ENCODE results near the gene RAPGEF3. TPM values are rescaled to one million over a fixed set of nuclear protein-coding genes. Genes with fewer than 3 reads are reported as not detected.

The RAPGEF3 gene
- total and polyA plus RNA-seq, 9 of the 15 experiments (the other 6 are each of a cell fraction or from before 2014, with no cell fraction given), result 0.03 to 0.78 (median 0.37) TPM; not detected in 1

GRCh38 chr12:47775100-47775911, 16.6 kb upstream of the RAPGEF3 start (continued):
- TF ChIP-seq FOXA3 (CRISPR knock-in tag; conservative IDR thresholded peaks at IDR 0.05 in 1 of 2, IDR thresholded peaks at IDR 0.05 in 1 of 2) (no peak), ZNF695 (CRISPR knock-in tag; IDR thresholded peaks at IDR 0.05) (no peak), BRD4 (IDR thresholded peaks at IDR 0.05) (0 out of 2 replicates have a peak, but pooled peaks have one; percentile 36), ZNF274 (IDR thresholded peaks at IDR 0.05; ENCODE audit: borderline replicate concordance, low read depth, low read length) (no peak), KLF10 (CRISPR knock-in tag; IDR thresholded peaks at IDR 0.05) (no peak), JUND (IDR thresholded peaks at IDR 0.05; ENCODE audit: borderline replicate concordance, low read depth, low read length) (peak; percentile 82), JUND (tag; IDR thresholded peaks at IDR 0.05; ENCODE audit: borderline replicate concordance, low read depth, low read length) (peak; percentile 83; the same call in 2 of the 3 replicates), GATAD2B (IDR thresholded peaks at IDR 0.05; ENCODE audit: borderline replicate concordance) (no peak), ETS2 (tag; IDR thresholded peaks at IDR 0.05; ENCODE audit: borderline replicate concordance, poor library complexity, severe bottlenecking) (no peak), KDM1A (IDR thresholded peaks at IDR 0.05) (no peak; a peak in 1 of 4 replicates), CEBPB (tag; IDR thresholded peaks at IDR 0.05) (no peak), SMARCB1 (IDR thresholded peaks at IDR 0.05; ENCODE audit: insufficient read length, low read depth) (no peak), ATF7 (IDR thresholded peaks at IDR 0.05) (no peak), ZNF77 (CRISPR knock-in tag; IDR thresholded peaks at IDR 0.05) (no peak), RHOXF2B (CRISPR knock-in tag; conservative IDR thresholded peaks at IDR 0.05) (no peak), NFRKB (IDR thresholded peaks at IDR 0.05; ENCODE audit: low read depth) (no peak; the same call in none of the 2 replicates), BRCA1 (IDR thresholded peaks at IDR 0.05) (no peak), BRCA1 (CRISPR knock-in tag; IDR thresholded peaks at IDR 0.05) (no peak), ZNF507 (tag; conservative IDR thresholded peaks at IDR 0.05) (no peak), HDAC8 (tag; IDR thresholded peaks at IDR 0.05) (no peak), ESRRB (CRISPR knock-in tag; IDR thresholded peaks at IDR 0.05; ENCODE audit: borderline replicate concordance) (no peak), SRSF7 (optimal IDR thresholded peaks at IDR 0.05; ENCODE audit: low read depth, low read length) (no peak)
- TF ChIP-seq, protein P1, sequence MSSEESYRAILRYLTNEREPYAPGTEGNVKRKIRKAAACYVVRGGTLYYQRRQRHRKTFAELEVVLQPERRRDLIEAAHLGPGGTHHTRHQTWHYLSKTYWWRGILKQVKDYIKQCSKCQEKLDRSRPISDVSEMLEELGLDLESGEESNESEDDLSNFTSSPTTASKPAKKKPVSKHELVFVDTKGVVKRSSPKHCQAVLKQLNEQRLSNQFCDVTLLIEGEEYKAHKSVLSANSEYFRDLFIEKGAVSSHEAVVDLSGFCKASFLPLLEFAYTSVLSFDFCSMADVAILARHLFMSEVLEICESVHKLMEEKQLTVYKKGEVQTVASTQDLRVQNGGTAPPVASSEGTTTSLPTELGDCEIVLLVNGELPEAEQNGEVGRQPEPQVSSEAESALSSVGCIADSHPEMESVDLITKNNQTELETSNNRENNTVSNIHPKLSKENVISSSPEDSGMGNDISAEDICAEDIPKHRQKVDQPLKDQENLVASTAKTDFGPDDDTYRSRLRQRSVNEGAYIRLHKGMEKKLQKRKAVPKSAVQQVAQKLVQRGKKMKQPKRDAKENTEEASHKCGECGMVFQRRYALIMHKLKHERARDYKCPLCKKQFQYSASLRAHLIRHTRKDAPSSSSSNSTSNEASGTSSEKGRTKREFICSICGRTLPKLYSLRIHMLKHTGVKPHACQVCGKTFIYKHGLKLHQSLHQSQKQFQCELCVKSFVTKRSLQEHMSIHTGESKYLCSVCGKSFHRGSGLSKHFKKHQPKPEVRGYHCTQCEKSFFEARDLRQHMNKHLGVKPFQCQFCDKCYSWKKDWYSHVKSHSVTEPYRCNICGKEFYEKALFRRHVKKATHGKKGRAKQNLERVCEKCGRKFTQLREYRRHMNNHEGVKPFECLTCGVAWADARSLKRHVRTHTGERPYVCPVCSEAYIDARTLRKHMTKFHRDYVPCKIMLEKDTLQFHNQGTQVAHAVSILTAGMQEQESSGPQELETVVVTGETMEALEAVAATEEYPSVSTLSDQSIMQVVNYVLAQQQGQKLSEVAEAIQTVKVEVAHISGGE (CRISPR knock-in tag; IDR thresholded peaks at IDR 0.05), result no peak; a peak in 1 of 6 replicates
- TF ChIP-seq, protein P2, sequence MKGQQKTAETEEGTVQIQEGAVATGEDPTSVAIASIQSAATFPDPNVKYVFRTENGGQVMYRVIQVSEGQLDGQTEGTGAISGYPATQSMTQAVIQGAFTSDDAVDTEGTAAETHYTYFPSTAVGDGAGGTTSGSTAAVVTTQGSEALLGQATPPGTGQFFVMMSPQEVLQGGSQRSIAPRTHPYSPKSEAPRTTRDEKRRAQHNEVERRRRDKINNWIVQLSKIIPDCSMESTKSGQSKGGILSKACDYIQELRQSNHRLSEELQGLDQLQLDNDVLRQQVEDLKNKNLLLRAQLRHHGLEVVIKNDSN (CRISPR knock-in tag; IDR thresholded peaks at IDR 0.05), result no peak
- TF ChIP-seq, protein P3, sequence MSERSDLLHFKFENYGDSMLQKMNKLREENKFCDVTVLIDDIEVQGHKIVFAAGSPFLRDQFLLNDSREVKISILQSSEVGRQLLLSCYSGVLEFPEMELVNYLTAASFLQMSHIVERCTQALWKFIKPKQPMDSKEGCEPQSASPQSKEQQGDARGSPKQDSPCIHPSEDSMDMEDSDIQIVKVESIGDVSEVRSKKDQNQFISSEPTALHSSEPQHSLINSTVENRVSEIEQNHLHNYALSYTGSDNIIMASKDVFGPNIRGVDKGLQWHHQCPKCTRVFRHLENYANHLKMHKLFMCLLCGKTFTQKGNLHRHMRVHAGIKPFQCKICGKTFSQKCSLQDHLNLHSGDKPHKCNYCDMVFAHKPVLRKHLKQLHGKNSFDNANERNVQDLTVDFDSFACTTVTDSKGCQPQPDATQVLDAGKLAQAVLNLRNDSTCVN (CRISPR knock-in tag; IDR thresholded peaks at IDR 0.05), result no peak
